Breast epithelium (tissue), 3 donors: ENCODE data around the gene IL20RA.

Experiments used
- POLR2A ChIP-seq: fragments of 450-650 bp; IDR thresholded peaks from one replicate; pipeline ENCODE4 v1.6.1; 2016; ENCODE audit warnings: antibody characterized with exemption, mild to moderate bottlenecking, moderate library complexity
- POLR2AphosphoS5 ChIP-seq, 3 donors: sonication (generic); formaldehyde crosslinking; IDR thresholded peaks; one replicate each; pipeline ENCODE4 v1.6.1; 2017; ENCODE audit warnings: antibody characterized with exemption in 3 of 3
- TF ChIP-seq, protein P1 (sequence below), 3 donors: fragments of 450-650 bp; IDR thresholded peaks; one replicate each; pipeline ENCODE4 v1.5.1; 2016 to 2017; ENCODE audit warnings: antibody characterized with exemption in 3 of 3, mild to moderate bottlenecking in 3 of 3, moderate library complexity in 3 of 3

DNA sequence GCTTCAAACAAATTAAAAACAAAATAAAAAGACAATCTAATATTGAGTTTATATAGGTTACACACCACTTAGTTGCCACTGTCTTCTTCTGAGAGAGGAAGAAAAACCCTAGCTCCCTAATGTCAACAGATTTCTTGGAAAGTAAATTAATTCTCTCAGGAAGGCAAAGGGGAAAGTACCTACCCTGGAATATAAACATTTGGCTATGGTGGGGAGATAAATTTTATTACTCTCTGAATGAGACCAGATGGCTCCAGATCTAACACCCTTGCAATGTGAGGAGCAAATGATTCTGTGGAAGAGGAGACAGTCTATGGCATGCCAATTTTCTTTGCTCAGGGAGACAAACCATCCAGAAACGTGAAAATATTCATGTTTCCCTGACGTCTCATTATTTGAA is 4.3 kb upstream of the IL20RA start:
- TF ChIP-seq, protein P1, sequence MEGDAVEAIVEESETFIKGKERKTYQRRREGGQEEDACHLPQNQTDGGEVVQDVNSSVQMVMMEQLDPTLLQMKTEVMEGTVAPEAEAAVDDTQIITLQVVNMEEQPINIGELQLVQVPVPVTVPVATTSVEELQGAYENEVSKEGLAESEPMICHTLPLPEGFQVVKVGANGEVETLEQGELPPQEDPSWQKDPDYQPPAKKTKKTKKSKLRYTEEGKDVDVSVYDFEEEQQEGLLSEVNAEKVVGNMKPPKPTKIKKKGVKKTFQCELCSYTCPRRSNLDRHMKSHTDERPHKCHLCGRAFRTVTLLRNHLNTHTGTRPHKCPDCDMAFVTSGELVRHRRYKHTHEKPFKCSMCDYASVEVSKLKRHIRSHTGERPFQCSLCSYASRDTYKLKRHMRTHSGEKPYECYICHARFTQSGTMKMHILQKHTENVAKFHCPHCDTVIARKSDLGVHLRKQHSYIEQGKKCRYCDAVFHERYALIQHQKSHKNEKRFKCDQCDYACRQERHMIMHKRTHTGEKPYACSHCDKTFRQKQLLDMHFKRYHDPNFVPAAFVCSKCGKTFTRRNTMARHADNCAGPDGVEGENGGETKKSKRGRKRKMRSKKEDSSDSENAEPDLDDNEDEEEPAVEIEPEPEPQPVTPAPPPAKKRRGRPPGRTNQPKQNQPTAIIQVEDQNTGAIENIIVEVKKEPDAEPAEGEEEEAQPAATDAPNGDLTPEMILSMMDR (IDR thresholded peaks at IDR 0.05) = no peak
- TF ChIP-seq POLR2A = no peak
- TF ChIP-seq POLR2AphosphoS5 (IDR thresholded peaks at IDR 0.05) = no peak
